Caco-2 (cell line): Measurements from ENCODE around the gene RAB22A. TPM values are rescaled to one million over a fixed set of nuclear protein-coding genes. Genes with fewer than 3 reads are reported as not detected.

Source experiments
- BruUV-seq: library from RNA; stranded (reverse); fragments of 400-500 nt; replicated peaks from 2 replicates; lab custom pipeline; 2021; lab: Mats Ljungman, UMichigan
- CTCF ChIA-PET: fragments of 300-600 bp; sonication (Branson Sonifier 250); formaldehyde crosslinking; loops from one replicate; lab custom pipeline; 2022; ENCODE audit warnings: antibody characterized with exemption; lab: Charles Lee
- POLR2A ChIA-PET: fragments of 300-600 bp; sonication (Branson Sonifier 250); formaldehyde crosslinking; loops from one replicate; lab custom pipeline; 2022; ENCODE audit warnings: antibody characterized with exemption; lab: Charles Lee
- DNase-seq, 2 experiments: peaks; one replicate each; pipeline versions ENCODE4 v3.0.0 to v3.0.0-alpha.2; 2020 to 2022
- H3K27me3 ChIP-seq: replicated peaks from 2 replicates; pipeline ENCODE4 v1.6.0; 2011; ENCODE audit warnings: low read length; ENCODE audit not compliant: control insufficient read depth, insufficient read depth
- H3K36me3 ChIP-seq: 2 replicates; pipeline ENCODE4 v1.5.1; 2011; ENCODE audit warnings: low read length; ENCODE audit not compliant: control insufficient read depth, insufficient read depth
- H3K4me1 ChIP-seq: fragments of 250-450 bp; sonication (Bioruptor Pico); 2 replicates; pipeline ENCODE4 v1.5.1; 2020; ENCODE audit warnings: mild to moderate bottlenecking
- H3K4me3 ChIP-seq: 2 replicates; pipeline ENCODE4 v1.5.1; 2011; ENCODE audit warnings: low read depth, mild to moderate bottlenecking, control low read depth, low read length
- H3K9me3 ChIP-seq: fragments of 250-450 bp; sonication (Bioruptor Pico); 2 replicates; pipeline ENCODE4 v1.5.1; 2020; ENCODE audit warnings: mild to moderate bottlenecking, moderate library complexity
- H3K27ac Mint-ChIP-seq: one replicate; pipeline ENCODE4 v1.8.0; 2022; ENCODE audit warnings: mixed read lengths; ENCODE audit not compliant: unreplicated experiment
- H3K27me3 Mint-ChIP-seq: one replicate; pipeline ENCODE4 v1.8.0; 2022; ENCODE audit warnings: mixed read lengths; ENCODE audit not compliant: insufficient read depth, unreplicated experiment
- H3K36me3 Mint-ChIP-seq: one replicate; pipeline ENCODE4 v1.8.0; 2022; ENCODE audit warnings: mild to moderate bottlenecking, mixed read lengths; ENCODE audit not compliant: insufficient read depth, unreplicated experiment
- H3K4me1 Mint-ChIP-seq: one replicate; pipeline ENCODE4 v1.8.0; 2022; ENCODE audit warnings: low read depth, mixed read lengths; ENCODE audit not compliant: unreplicated experiment
- H3K4me3 Mint-ChIP-seq: one replicate; pipeline ENCODE4 v1.8.0; 2022; ENCODE audit warnings: mild to moderate bottlenecking, moderate library complexity, mixed read lengths; ENCODE audit not compliant: unreplicated experiment
- H3K9me3 Mint-ChIP-seq: one replicate; pipeline ENCODE4 v1.8.0; 2022; ENCODE audit warnings: mixed read lengths; ENCODE audit not compliant: unreplicated experiment
- CTCF ChIP-seq, 2 experiments: fragments of 200-600 bp in 1 of 2; IDR thresholded peaks; 1 replicate in 1 of 2; 2 replicates in 1 of 2; pipeline versions ENCODE4 v1.5.1 to v1.8.0; 2011 to 2022; ENCODE audit warnings: antibody characterized with exemption in 1 of 2, control low read depth in 1 of 2, inconsistent platforms in 1 of 2, low read depth in 1 of 2, low read length in 1 of 2, mild to moderate bottlenecking in 1 of 2, moderate library complexity in 1 of 2; ENCODE audit not compliant: insufficient read depth in 1 of 2, severe bottlenecking in 1 of 2, unreplicated experiment in 1 of 2
- intact Hi-C: fragments of 100-400 bp; cut with micrococcal nuclease; formaldehyde crosslinking; loops from one replicate; pipeline ENCODE4 v1.10.0; 2022; ENCODE audit not compliant: unreplicated experiment
- total RNA-seq: library from RNA; stranded (reverse); gene quantifications from 2 replicates; pipeline ENCODE4 v1.2.3, GENCODE V29; 2022

Gene RAB22A
- total RNA-seq, 1 experiment from 2014 or later: 24.1 TPM

GRCh38 chr20:58407201-58407873 is 97.8 kb downstream of the RAB22A start:
- no peaks in the 10 kb centered on the region for H3K27me3 ChIP-seq
- ChIA-PET CTCF (no interaction called here), POLR2A (no interaction called here)
- H3K4me1 ChIP-seq: peaks cover 31% of the 10 kb centered on the region
- no peak for DNase-seq
- H3K36me3 ChIP-seq: no peaks in the 10 kb centered on the region
- Mint-ChIP-seq H3K4me3 (no peak overlapping the region), H3K27ac (no peak overlapping the region), H3K4me1 (peaks cover 8% of the 10 kb centered on the region), H3K27me3 (no peaks in the 10 kb centered on the region), H3K36me3 (peaks cover 23% of the 10 kb centered on the region), H3K9me3 (no peaks in the 10 kb centered on the region)
- TF ChIP-seq CTCF (IDR thresholded peaks at IDR 0.05; ENCODE audit: insufficient read depth in 1 of 2, low read depth in 1 of 2, low read length in 1 of 2, severe bottlenecking in 1 of 2, unreplicated experiment in 1 of 2): no peak
- no TSS peak for BruUV-seq
- H3K4me3 ChIP-seq: no peak overlapping the region
- no peaks in the 10 kb centered on the region for H3K9me3 ChIP-seq
- intact Hi-C loops: no loop called here

GRCh38 chr20:58407966-58408557 is 98.5 kb downstream of the RAB22A start:
- intact Hi-C loops: no loop called here
- CTCF ChIA-PET: no interaction called here

More at GRCh38 chr20:58407966-58408557, 98.5 kb downstream of the RAB22A start:
- H3K27ac Mint-ChIP-seq: no peak overlapping the region
- no peak overlapping the region for H3K4me3 Mint-ChIP-seq
- H3K4me3 ChIP-seq: no peak overlapping the region
- no TSS peak for BruUV-seq
- no peaks in the 10 kb centered on the region for H3K27me3 Mint-ChIP-seq
- H3K4me1 Mint-ChIP-seq: peaks cover 8% of the 10 kb centered on the region
- H3K9me3 ChIP-seq: no peaks in the 10 kb centered on the region; the same call in 1 of the 2 replicates
- peaks cover 24% of the 10 kb centered on the region for H3K36me3 Mint-ChIP-seq
- H3K4me1 ChIP-seq: peaks cover 31% of the 10 kb centered on the region
- H3K36me3 ChIP-seq: no peaks in the 10 kb centered on the region
- no peak for TF ChIP-seq CTCF (IDR thresholded peaks at IDR 0.05; ENCODE audit: insufficient read depth in 1 of 2, low read depth in 1 of 2, low read length in 1 of 2, severe bottlenecking in 1 of 2, unreplicated experiment in 1 of 2)
- H3K9me3 Mint-ChIP-seq: no peaks in the 10 kb centered on the region
- POLR2A ChIA-PET: interaction anchor here (0.5 to 0.8 kb wide), 2 partner anchors 19 to 490 kb away, joined by 3 to 5 read pairs; no protein-coding TSS in a partner anchor
- DNase-seq: no peak
- H3K27me3 ChIP-seq: no peaks in the 10 kb centered on the region
